GM12801 (cell line): ENCODE data around the gene NCF4.

Experiments
- TF ChIP-seq, protein P1 (sequence below): IDR thresholded peaks from one replicate; pipeline ENCODE4 v1.5.1; 2011; ENCODE audit warnings: control low read depth; ENCODE audit not compliant: insufficient read length; ENCODE audit errors: extremely low read depth

The NCF4 gene

DNA sequence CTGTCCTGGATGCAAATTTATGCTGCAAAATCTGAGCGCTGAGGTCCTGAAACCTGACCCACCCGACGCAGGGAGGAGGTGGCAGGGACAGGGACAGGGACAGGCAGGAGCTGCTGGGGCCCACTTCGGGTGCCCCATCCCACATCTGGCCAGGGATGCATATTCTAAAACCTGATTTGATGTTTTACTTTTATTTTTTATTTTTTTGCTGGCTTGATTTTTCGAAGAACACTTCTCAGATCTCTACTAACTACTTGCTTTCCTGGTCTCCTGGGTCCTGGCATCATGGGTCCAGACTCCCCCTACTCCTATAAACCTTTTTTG, 43.3 kb upstream of the NCF4 start:
- TF ChIP-seq, protein P1, sequence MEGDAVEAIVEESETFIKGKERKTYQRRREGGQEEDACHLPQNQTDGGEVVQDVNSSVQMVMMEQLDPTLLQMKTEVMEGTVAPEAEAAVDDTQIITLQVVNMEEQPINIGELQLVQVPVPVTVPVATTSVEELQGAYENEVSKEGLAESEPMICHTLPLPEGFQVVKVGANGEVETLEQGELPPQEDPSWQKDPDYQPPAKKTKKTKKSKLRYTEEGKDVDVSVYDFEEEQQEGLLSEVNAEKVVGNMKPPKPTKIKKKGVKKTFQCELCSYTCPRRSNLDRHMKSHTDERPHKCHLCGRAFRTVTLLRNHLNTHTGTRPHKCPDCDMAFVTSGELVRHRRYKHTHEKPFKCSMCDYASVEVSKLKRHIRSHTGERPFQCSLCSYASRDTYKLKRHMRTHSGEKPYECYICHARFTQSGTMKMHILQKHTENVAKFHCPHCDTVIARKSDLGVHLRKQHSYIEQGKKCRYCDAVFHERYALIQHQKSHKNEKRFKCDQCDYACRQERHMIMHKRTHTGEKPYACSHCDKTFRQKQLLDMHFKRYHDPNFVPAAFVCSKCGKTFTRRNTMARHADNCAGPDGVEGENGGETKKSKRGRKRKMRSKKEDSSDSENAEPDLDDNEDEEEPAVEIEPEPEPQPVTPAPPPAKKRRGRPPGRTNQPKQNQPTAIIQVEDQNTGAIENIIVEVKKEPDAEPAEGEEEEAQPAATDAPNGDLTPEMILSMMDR = no peak

DNA sequence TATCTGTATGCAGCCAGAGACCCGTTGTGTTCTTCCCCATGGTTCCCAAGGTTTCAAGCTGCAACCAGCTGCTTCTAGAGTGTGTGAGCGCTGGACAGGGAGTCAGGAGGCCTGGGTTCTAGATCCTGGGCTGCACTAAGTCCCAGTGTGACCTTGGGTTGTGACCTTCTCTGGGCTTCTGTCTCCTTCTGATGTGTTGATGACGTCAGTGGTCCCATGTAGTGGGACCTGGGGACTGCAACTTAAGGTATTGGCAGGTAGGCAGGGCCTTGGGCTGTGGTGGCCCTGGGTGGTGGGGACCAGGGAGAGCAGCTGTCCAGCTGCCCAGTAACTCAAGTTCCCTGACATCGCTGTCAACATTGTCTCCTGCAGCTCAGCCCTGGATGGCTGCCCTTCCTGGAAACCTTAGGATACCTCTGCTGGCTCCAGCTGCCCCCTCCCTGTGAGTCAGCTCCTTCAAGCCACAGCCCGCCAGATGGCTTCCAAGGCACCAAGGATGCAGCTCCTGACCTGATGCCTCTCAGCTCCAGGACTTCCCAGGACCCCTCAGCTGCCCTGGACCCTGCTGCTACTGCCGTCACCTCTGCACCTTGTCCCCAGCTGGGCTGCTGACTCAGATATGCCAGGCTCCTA, 42.7 kb upstream of the NCF4 start:
- TF ChIP-seq, protein P1 = no peak

DNA sequence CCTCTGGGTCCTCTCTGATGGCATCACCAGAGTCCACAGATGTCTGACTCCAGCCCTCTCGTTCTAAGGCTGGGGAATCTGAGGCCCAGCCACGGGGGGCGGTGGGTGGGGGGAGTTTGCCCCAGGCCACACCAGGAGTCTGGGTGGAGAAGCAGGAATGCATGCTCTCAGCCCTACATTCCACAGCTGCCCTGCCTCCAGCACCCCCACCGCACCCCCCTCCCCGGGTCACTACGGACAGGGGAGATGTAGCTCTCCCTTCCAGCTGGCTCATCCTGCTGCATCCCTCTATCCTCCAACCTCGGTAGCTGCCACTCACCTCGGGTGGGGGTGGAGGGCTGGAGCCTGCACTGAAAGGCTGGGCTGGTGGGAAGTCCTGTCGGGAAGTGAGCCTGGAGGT, 41.7 kb upstream of the NCF4 start:
- TF ChIP-seq, protein P1 = no peak

DNA sequence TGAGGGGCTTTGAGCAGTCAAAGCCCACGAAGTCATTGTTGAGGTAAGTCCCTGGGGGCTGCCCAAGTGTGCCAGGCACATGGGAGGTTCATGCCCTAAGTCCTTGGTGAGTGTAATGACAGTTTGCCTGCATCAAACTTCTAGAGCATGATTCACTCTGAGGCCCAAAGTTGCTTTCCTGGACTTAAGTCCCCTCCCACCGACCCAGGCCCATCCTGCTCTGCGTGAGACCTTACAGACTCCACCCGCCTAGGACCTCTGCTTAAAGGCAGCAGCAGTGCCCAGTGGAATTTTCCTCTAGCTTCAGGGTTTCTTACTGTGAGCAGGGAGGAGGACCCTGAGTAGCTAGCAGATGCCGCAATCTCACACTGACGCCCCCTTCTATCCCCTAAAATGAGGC, 38.2 kb upstream of the NCF4 start:
- TF ChIP-seq, protein P1 = no peak

DNA sequence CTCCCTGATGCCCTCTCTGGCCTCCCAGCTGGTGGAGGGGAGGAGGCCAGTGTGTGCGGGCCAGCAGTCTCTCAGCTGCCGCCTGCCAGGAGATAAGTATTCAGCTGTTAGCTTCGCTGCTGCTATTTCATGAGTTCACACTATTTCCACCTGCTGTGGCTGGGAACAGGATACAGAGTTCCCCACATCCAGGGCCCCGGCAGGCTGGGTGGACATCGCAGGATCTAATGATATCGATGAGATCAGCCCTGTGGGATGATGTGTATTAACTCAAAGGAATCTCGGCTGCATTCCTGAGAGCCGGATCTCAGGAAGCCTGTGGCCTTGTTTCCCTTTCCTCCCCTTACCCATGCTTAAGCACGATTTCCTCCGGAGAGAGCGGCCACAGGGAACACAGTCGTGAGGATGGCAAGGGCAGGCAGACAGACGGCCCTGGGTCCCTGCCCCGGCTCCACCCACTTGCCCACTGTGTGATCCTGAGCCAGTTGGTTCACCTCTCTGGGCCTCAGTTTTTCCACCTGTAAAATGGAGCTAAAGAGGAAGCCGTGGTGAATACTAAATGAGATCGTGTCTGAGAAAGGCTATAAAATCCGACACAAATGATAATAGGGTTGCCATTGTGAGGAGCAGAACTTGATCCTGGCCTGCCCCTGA, 37.5 kb upstream of the NCF4 start:
- TF ChIP-seq, protein P1 = no peak

DNA sequence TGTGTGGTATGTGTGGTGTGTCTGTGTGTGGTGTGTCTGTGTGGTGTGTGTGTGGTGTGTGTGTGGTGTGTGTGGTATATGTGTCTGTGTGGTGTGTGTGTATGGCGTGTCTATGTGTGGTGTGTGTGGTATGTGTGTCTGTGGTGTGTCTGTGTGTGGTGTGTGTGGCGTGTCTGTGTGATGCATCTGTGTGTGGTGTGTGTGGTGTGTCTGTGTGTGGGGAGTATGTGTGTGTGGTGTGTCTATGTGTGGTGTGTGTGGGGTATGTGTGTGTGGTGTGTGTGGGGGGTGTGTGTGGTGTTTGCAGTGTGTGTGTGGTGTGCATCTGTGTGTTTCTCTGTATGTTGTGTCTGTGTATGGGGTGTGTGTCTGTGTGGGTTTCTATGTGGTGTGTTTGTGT, 36.2 kb upstream of the NCF4 start:
- TF ChIP-seq, protein P1 = no peak

DNA sequence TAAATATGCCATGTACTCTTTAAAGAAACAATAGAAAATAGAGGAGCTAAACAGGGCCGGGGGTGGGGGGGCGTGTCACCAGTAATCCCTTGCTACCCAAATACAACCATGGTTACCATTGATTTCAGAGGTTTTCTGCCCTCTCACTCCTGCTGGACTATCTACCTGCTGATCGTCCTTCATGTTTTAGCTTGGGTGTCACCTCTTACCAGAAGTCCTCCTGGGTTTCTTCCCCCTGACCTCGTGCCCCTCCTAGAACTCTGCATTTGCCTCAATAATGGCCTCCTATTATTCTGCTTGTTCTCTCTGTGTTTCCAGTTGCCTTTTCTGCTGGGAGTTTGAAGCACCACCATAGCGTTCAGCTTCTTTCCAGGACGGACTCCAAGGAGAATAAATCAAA, 34.5 kb upstream of the NCF4 start:
- TF ChIP-seq, protein P1 = no peak
